Spleen (tissue), 11 donors: ENCODE measurements around the gene SLC43A1. TPM values are rescaled to one million over a fixed set of nuclear protein-coding genes. Genes with fewer than 3 reads are reported as not detected.

Experiments
- DNase-seq: peaks from one replicate; pipeline ENCODE4 v3.0.0-alpha.2; 2020
- H3K27ac ChIP-seq, 8 donors: fragments of 200-600 bp; sonication (generic) in 7 of 8; 1 replicate in 4 of 8; 2 replicates in 4 of 8; pipeline versions ENCODE4 v1.5.0 to v1.8.0; 2016 to 2021; ENCODE audit warnings: inconsistent platforms in 4 of 8, mild to moderate bottlenecking in 4 of 8, moderate library complexity in 1 of 8
- H3K27me3 ChIP-seq, 7 donors: fragments of 200-600 bp; sonication (generic) in 6 of 7; replicated peaks in 1 of 7; 1 replicate in 4 of 7; 2 replicates in 3 of 7; pipeline versions ENCODE4 v1.5.0 to v1.8.0; 2016 to 2021; ENCODE audit warnings: inconsistent platforms in 3 of 7, mild to moderate bottlenecking in 1 of 7
- H3K36me3 ChIP-seq, 6 donors: fragments of 200-600 bp; sonication (generic) in 5 of 6; 1 replicate in 4 of 6; 2 replicates in 2 of 6; pipeline versions ENCODE4 v1.5.0 to v1.8.0; 2016 to 2021; ENCODE audit warnings: inconsistent platforms in 2 of 6
- H3K4me1 ChIP-seq, 6 donors: fragments of 200-600 bp; sonication (generic) in 5 of 6; 1 replicate in 3 of 6; 2 replicates in 3 of 6; pipeline versions ENCODE4 v1.5.0 to v1.8.0; 2016 to 2021; ENCODE audit warnings: inconsistent platforms in 3 of 6
- H3K4me3 ChIP-seq, 8 donors: fragments of 200-600 bp; sonication (generic) in 7 of 8; 1 replicate in 4 of 8; 2 replicates in 4 of 8; pipeline versions ENCODE4 v1.5.0 to v1.8.0; 2016 to 2021; ENCODE audit warnings: inconsistent platforms in 4 of 8, mild to moderate bottlenecking in 4 of 8, moderate library complexity in 2 of 8
- H3K9me3 ChIP-seq, 8 donors: fragments of 200-600 bp; sonication (generic) in 7 of 8; 1 replicate in 4 of 8; 2 replicates in 4 of 8; pipeline versions ENCODE4 v1.5.0 to v1.8.0; 2016 to 2021; ENCODE audit warnings: inconsistent platforms in 4 of 8
- CTCF ChIP-seq, 11 experiments: fragments of 200-600 bp in 7 of 11; fragments of 450-650 bp in 4 of 11; sonication (generic) in 4 of 11; IDR thresholded peaks in 8 of 11; conservative IDR thresholded peaks in 3 of 11; 1 replicate in 7 of 11; 2 replicates in 4 of 11; pipeline versions ENCODE4 v1.4.0 to v1.8.0; 2016 to 2021; ENCODE audit warnings: antibody characterized with exemption in 11 of 11, inconsistent platforms in 4 of 11, mild to moderate bottlenecking in 1 of 11
- POLR2A ChIP-seq, 3 donors: fragments of 450-650 bp; IDR thresholded peaks; one replicate each; pipeline ENCODE4 v1.5.1; 2017; ENCODE audit warnings: antibody characterized with exemption in 3 of 3, mild to moderate bottlenecking in 1 of 3
- POLR2AphosphoS5 ChIP-seq, 3 donors: sonication (generic); formaldehyde crosslinking; IDR thresholded peaks; one replicate each; pipeline ENCODE4 v1.5.1; 2017; ENCODE audit warnings: antibody characterized with exemption in 3 of 3
- WGBS, 5 donors: extraction: QIAGEN DNeasy Blood & Tissue Kit in 3 of 5; methylation state at CpG; one replicate each; pipeline versions ENCODE4 v1.1.5 to v1.1.7; 2013 to 2018; 5-methylcytosine and 5-hydroxymethylcytosine counted together
- intact Hi-C: fragments of 100-400 bp; cut with DNase I; formaldehyde crosslinking; loops from one replicate; pipeline ENCODE4 v1.15.0; 2023; ENCODE audit warnings: low total_unique reads
- polyA plus RNA-seq, 3 donors: library from polyadenylated mRNA; stranded (reverse); fragments of 200-250 nt; gene quantifications; one replicate each; pipeline ENCODE4 v1.2.1, GENCODE V29; 2013
- total RNA-seq, 7 donors: library from RNA; depleted of rRNA in 3 of 7; stranded (reverse); fragments of >200 nt in 3 of 7; fragmentation: NEBNext Ultra II Directional in 4 of 7; extraction: Animal tissue kit (Norgen Biotek cat#: 25700) in 4 of 7; gene quantifications; one replicate each; pipeline versions ENCODE4 v1.1.0 to v1.2.1, GENCODE V29; 2016 to 2021
- donor health status: healthy with polysubstance abuse.
- donor health status: DM: no; HTN: no; CAD: no; lungs with moderate emphysema.
- donor health status: DM: no; HTN: no; CAD: no.
- donor health status: Bipolar disorder and iron deficiency.
- donor health status: healthy.
- donor health status: DM: no; HTN: no; CAD: no.
- donor health status: DM: yes; HTN: yes; CAD: no.

SLC43A1 gene
- total and polyA plus RNA-seq, 10 donors, result 6.2 to 16.1 (median 10.8) TPM

DNA sequence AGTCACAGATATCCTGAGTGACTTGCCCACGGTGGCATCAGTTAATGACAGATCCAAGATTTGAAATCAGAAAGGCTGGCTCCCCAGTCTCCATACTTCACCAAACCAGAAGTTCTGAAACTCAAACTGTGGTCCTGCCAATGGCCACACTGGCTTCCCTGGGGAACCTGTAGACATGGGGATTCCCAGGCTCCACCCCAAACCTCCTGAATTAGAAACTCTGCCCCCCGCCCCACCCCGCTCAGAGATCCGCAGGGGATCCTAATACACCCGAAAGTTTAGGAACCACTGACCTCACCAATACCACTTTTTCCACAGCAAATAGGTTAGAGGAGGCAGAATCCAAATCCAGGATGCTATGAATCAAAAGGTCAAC lies 39.8 kb downstream of the SLC43A1 start:
- no peak for DNase-seq
- Histone ChIP-seq H3K27ac (no peak overlapping the region), H3K27me3 (peaks cover 0 to 51% (median 13%) of the 10 kb centered on the region in 7 donors), H3K4me1 (peaks cover 8 to 41% (median 36%) of the 10 kb centered on the region in 6 donors), H3K36me3 (no peaks in the 10 kb centered on the region), H3K9me3 (no peaks in the 10 kb centered on the region), H3K4me3 (peak overlapping the region in 6 of 8 donors; percentile 47 to 77 (median 51))
- TF ChIP-seq POLR2A (IDR thresholded peaks at IDR 0.05) (no peak), CTCF (IDR thresholded peaks at IDR 0.05 in 8 of 11, conservative IDR thresholded peaks at IDR 0.05 in 3 of 11) (no peak), POLR2AphosphoS5 (IDR thresholded peaks at IDR 0.05) (no peak)
- WGBS, 5 donors, result 66 to 88% (median 73%) methylated on average over 5 of the region's 5 CpGs
- intact Hi-C loops, result no loop called here

GRCh38 chr11:57475191-57475590 lies 40.3 kb downstream of the SLC43A1 start:
- Histone ChIP-seq H3K4me3 (no peak overlapping the region), H3K27me3 (peaks cover 0 to 51% (median 13%) of the 10 kb centered on the region in 7 donors), H3K4me1 (peaks cover 8 to 41% (median 36%) of the 10 kb centered on the region in 6 donors), H3K9me3 (no peaks in the 10 kb centered on the region), H3K27ac (no peak overlapping the region), H3K36me3 (no peaks in the 10 kb centered on the region)
- no peak for DNase-seq
- TF ChIP-seq CTCF (IDR thresholded peaks at IDR 0.05 in 8 of 11, conservative IDR thresholded peaks at IDR 0.05 in 3 of 11) (no peak), POLR2AphosphoS5 (IDR thresholded peaks at IDR 0.05) (no peak), POLR2A (IDR thresholded peaks at IDR 0.05) (no peak)
- intact Hi-C loops, result no loop called here
- WGBS, 5 donors, result 30 to 63% (median 39%) methylated on average over 1 of the region's 1 CpG

DNA sequence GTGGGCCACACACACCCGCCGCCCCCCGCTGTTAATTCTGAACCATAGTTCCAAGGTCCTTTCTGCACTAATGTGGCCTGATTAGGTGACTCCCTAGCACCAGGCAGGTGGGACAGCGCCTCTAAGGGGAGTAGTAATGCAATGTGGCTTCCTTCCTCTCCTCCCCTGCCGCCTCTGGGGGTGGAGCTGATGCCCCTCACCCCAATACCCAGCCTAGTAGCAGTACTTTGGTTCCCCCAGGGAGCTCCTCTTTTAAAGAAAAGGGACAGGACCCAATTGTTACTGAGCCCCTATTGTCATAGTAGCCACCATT lies 40.7 kb downstream of the SLC43A1 start:
- Histone ChIP-seq H3K4me3 (no peak overlapping the region), H3K4me1 (peaks cover 8 to 41% (median 36%) of the 10 kb centered on the region in 6 donors), H3K27me3 (peaks cover 0 to 51% (median 13%) of the 10 kb centered on the region in 7 donors), H3K9me3 (no peaks in the 10 kb centered on the region), H3K36me3 (no peaks in the 10 kb centered on the region), H3K27ac (no peak overlapping the region)
- TF ChIP-seq POLR2A (IDR thresholded peaks at IDR 0.05), result no peak
- no peak for TF ChIP-seq CTCF (IDR thresholded peaks at IDR 0.05 in 8 of 11, conservative IDR thresholded peaks at IDR 0.05 in 3 of 11)
- TF ChIP-seq POLR2AphosphoS5 (IDR thresholded peaks at IDR 0.05), result no peak
- 63 to 67% (median 65%) methylated on average over 5 of the region's 5 CpGs for WGBS, 5 donors
- intact Hi-C loops, result no loop called here
- DNase-seq, result no peak

GRCh38 chr11:57474017-57474802 lies 41.3 kb downstream of the SLC43A1 start:
- 5 to 31% (median 26%) methylated on average over 9 of the region's 9 CpGs for WGBS, 5 donors
- H3K27ac ChIP-seq, result no peak overlapping the region
- H3K4me1 ChIP-seq, result peaks cover 8 to 41% (median 36%) of the 10 kb centered on the region in 6 donors
- no peaks in the 10 kb centered on the region for H3K9me3 ChIP-seq
- H3K4me3 ChIP-seq, result peak overlapping the region in 1 of 8 donors; percentile 10
- intact Hi-C loops, result no loop called here
- H3K36me3 ChIP-seq, result no peaks in the 10 kb centered on the region
- DNase-seq, result peak; percentile 81
- TF ChIP-seq POLR2A (IDR thresholded peaks at IDR 0.05) (no peak), POLR2AphosphoS5 (IDR thresholded peaks at IDR 0.05) (peak in 2 of 3 donors; percentile 20 to 46)
- H3K27me3 ChIP-seq, result peaks cover 0 to 48% (median 13%) of the 10 kb centered on the region in 7 donors
